Osteocyte (in vitro differentiated cells): Measurements from ENCODE around the gene FRY. TPM values are rescaled to one million over a fixed set of nuclear protein-coding genes. Genes with fewer than 3 reads are reported as not detected.

Experiments used
- DNase-seq: peaks from one replicate; pipeline ENCODE4 v3.0.0; 2021; ENCODE audit warnings: mixed read lengths; ENCODE audit not compliant: unreplicated experiment; ENCODE audit errors: extremely low spot score
- H3K27ac Mint-ChIP-seq: one replicate; pipeline ENCODE4 v1.8.0; 2021; ENCODE audit warnings: mild to moderate bottlenecking, mixed read lengths; ENCODE audit not compliant: unreplicated experiment
- H3K27me3 Mint-ChIP-seq: one replicate; pipeline ENCODE4 v1.8.0; 2021; ENCODE audit warnings: mixed read lengths; ENCODE audit not compliant: unreplicated experiment
- H3K36me3 Mint-ChIP-seq: one replicate; pipeline ENCODE4 v1.8.0; 2021; ENCODE audit warnings: mixed read lengths; ENCODE audit not compliant: unreplicated experiment
- H3K4me1 Mint-ChIP-seq: one replicate; pipeline ENCODE4 v1.8.0; 2021; ENCODE audit warnings: mixed read lengths; ENCODE audit not compliant: unreplicated experiment
- H3K4me3 Mint-ChIP-seq: one replicate; pipeline ENCODE4 v1.8.0; 2021; ENCODE audit warnings: mild to moderate bottlenecking, moderate library complexity, mixed read lengths; ENCODE audit not compliant: unreplicated experiment
- H3K9me3 Mint-ChIP-seq: one replicate; pipeline ENCODE4 v1.8.0; 2021; ENCODE audit warnings: mixed read lengths; ENCODE audit not compliant: unreplicated experiment
- total RNA-seq: library from RNA; stranded (reverse); gene quantifications from 2 replicates; pipeline ENCODE4 v1.2.1, GENCODE V29; 2021
- TF ChIP-seq, protein P1 (sequence below): fragments of 200-600 bp; sonication (generic); IDR thresholded peaks from 2 replicates; pipeline ENCODE4 v1.5.0; 2021; ENCODE audit warnings: antibody characterized with exemption, mild to moderate bottlenecking, moderate library complexity

The FRY gene
- total RNA-seq, 1 donor from 2014 or later: 2.0 TPM

DNA sequence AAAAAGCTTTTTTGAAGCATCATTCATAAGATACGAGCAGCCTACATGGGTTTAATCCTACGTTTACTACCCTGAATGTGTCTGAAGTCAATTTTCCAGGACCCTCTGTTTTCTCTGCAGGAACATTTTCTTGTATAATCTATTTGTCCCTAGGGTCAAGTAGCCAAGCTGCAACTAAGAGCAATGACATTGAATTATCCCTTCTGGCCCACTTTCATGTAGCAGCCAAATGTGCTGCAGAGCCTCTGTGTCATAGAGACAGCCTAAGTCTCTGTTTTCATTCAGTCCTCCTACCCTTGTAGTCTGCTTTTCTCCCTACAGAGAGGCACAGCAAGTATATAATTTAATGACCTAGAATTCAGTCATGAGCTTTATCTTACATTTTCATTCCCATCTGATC lies 201.5 kb downstream of the FRY start:
- no peak for DNase-seq
- Mint-ChIP-seq H3K9me3 (no peaks in the 10 kb centered on the region), H3K27ac (no peak overlapping the region), H3K27me3 (peaks cover 4% of the 10 kb centered on the region), H3K4me3 (no peak overlapping the region), H3K4me1 (peaks cover 5% of the 10 kb centered on the region), H3K36me3 (peaks cover 4% of the 10 kb centered on the region)
- TF ChIP-seq, protein P1, sequence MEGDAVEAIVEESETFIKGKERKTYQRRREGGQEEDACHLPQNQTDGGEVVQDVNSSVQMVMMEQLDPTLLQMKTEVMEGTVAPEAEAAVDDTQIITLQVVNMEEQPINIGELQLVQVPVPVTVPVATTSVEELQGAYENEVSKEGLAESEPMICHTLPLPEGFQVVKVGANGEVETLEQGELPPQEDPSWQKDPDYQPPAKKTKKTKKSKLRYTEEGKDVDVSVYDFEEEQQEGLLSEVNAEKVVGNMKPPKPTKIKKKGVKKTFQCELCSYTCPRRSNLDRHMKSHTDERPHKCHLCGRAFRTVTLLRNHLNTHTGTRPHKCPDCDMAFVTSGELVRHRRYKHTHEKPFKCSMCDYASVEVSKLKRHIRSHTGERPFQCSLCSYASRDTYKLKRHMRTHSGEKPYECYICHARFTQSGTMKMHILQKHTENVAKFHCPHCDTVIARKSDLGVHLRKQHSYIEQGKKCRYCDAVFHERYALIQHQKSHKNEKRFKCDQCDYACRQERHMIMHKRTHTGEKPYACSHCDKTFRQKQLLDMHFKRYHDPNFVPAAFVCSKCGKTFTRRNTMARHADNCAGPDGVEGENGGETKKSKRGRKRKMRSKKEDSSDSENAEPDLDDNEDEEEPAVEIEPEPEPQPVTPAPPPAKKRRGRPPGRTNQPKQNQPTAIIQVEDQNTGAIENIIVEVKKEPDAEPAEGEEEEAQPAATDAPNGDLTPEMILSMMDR: no peak

DNA sequence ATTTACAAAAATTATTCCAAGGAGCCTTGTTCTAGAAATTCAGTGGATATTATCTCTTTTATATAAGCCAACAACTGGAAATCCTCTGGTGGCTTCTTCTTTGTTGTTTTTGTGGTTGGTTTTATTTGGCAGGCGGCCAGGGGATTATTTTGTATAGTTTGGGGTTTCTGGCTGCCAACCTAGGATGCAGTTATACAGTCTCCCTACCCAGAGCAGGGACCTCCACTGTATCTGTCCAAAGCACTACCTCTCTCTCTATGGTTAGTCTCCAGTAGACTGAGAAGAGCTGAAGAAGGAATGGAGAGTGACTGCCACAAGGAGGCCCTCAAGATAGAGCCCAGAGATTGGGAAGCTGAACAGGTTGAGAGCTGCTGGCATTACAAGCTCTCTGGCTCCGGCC lies 203.3 kb downstream of the FRY start:
- H3K9me3 Mint-ChIP-seq: no peaks in the 10 kb centered on the region
- H3K27ac Mint-ChIP-seq: no peak overlapping the region
- H3K4me1 Mint-ChIP-seq: peaks cover 5% of the 10 kb centered on the region
- H3K4me3 Mint-ChIP-seq: no peak overlapping the region
- TF ChIP-seq, protein P1: no peak
- H3K36me3 Mint-ChIP-seq: peaks cover 4% of the 10 kb centered on the region
- DNase-seq: no peak
- peaks cover 4% of the 10 kb centered on the region for H3K27me3 Mint-ChIP-seq

DNA sequence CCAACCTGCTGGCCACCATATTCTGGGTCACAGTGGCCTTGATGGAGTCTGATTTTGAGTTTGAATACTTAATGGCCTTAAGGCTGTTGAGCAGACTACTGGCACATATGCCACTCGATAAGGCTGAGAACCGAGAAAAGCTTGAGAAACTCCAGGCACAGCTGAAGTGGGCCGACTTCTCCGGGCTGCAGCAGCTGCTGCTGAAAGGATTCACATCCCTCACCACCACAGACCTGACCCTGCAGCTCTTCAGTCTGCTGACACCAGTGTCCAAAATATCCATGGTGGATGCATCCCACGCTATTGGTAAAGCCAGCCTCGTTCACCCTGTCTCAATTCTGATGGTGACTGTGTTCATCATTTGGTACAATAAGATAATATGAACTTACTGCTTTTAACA lies 206.1 kb downstream of the FRY start:
- H3K27ac Mint-ChIP-seq: no peak overlapping the region
- H3K4me3 Mint-ChIP-seq: no peak overlapping the region
- no peaks in the 10 kb centered on the region for H3K9me3 Mint-ChIP-seq
- H3K27me3 Mint-ChIP-seq: no peaks in the 10 kb centered on the region
- no peak for DNase-seq
- TF ChIP-seq, protein P1: no peak
- H3K36me3 Mint-ChIP-seq: peaks cover 4% of the 10 kb centered on the region
- H3K4me1 Mint-ChIP-seq: peaks cover 5% of the 10 kb centered on the region

DNA sequence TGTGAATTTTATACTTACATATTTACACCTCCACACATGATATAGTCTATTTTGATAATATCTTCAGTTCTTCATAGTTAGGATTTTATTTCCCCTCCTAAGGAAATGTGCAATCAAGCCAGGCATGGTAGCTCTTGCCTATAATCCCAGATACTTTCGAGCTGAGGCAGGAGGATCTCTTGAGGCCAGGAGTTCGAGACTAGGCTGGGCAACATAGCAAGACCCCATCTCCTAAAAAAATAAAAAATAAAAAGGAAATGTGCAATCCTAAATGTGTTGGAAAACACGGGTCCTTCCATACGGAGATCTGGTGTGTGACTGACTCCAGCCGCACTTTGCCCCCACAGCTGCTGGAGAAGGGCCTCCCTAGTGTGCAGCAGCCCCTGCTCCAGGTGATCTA lies 212.1 kb downstream of the FRY start:
- Mint-ChIP-seq H3K4me1 (peaks cover 7% of the 10 kb centered on the region), H3K9me3 (no peaks in the 10 kb centered on the region), H3K27me3 (no peaks in the 10 kb centered on the region), H3K27ac (no peak overlapping the region), H3K4me3 (no peak overlapping the region), H3K36me3 (no peaks in the 10 kb centered on the region)
- no peak for DNase-seq
- TF ChIP-seq, protein P1: no peak

DNA sequence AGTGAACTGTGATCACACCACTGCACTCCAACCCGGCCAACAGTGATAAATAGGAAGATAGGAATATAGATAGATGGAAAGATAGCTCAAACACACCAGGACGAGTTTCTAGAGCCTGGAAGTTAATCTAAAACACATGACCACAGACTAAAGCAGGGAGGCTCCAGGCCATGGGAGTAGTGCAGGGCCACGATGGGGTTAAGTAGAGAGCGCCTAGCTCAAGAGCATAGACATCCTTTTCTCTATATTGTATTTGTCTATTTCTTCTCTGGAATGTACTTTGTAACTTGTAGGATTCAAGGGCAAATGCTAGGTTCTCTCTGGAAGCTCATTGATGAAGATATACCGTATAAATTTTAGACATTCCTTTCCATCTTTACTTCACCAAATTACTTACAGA lies 214.0 kb downstream of the FRY start:
- no peaks in the 10 kb centered on the region for H3K9me3 Mint-ChIP-seq
- no peak for DNase-seq
- H3K27ac Mint-ChIP-seq: no peak overlapping the region
- peaks cover 7% of the 10 kb centered on the region for H3K4me1 Mint-ChIP-seq
- no peak overlapping the region for H3K4me3 Mint-ChIP-seq
- TF ChIP-seq, protein P1: no peak
- no peaks in the 10 kb centered on the region for H3K27me3 Mint-ChIP-seq
- no peaks in the 10 kb centered on the region for H3K36me3 Mint-ChIP-seq
